WTC11 (cell line): ENCODE results near the gene TRIM65. TPM values are rescaled to one million over a fixed set of nuclear protein-coding genes. Genes with fewer than 3 reads are reported as not detected.

Experiments
- ATAC-seq: fragments of 200-7000 bp; cut with Tn5 transposase; 2 replicates; pipeline ENCODE4 v1.10.0; 2021; ENCODE audit warnings: mild to moderate bottlenecking, moderate library complexity
- CTCF ChIA-PET: fragments of 300-600 bp; sonication (Branson Sonifier 250); formaldehyde crosslinking; loops from one replicate; lab custom pipeline; 2021; ENCODE audit warnings: antibody characterized with exemption; lab: Charles Lee
- POLR2A ChIA-PET: fragments of 350-600 bp; sonication (Branson Sonifier 250); formaldehyde crosslinking; loops from one replicate; lab custom pipeline; 2021; ENCODE audit warnings: antibody characterized with exemption; lab: Charles Lee
- DNase-seq: peaks from one replicate; pipeline ENCODE4 v3.0.0; 2021; ENCODE audit warnings: low spot score
- H3K27ac Mint-ChIP-seq: 2 replicates; pipeline ENCODE4 v1.8.0; 2021; ENCODE audit warnings: mixed read lengths
- H3K27me3 Mint-ChIP-seq: 2 replicates; pipeline ENCODE4 v1.8.0; 2021; ENCODE audit warnings: low read depth, mild to moderate bottlenecking, moderate library complexity, mixed read lengths
- H3K36me3 Mint-ChIP-seq: 2 replicates; pipeline ENCODE4 v1.8.0; 2021; ENCODE audit warnings: mixed read lengths
- H3K4me1 Mint-ChIP-seq: 2 replicates; pipeline ENCODE4 v1.8.0; 2022; ENCODE audit warnings: mixed read lengths
- H3K4me3 Mint-ChIP-seq: 2 replicates; pipeline ENCODE4 v1.8.0; 2021; ENCODE audit warnings: mild to moderate bottlenecking, moderate library complexity, mixed read lengths
- H3K9me3 Mint-ChIP-seq: 2 replicates; pipeline ENCODE4 v1.8.0; 2021; ENCODE audit warnings: mixed read lengths
- ATF1 ChIP-seq: sonication (generic); formaldehyde crosslinking; IDR thresholded peaks from 2 replicates; pipeline ENCODE4 v1.8.1; 2023; ENCODE audit warnings: mild to moderate bottlenecking, moderate library complexity, missing genetic modification reagents
- E2F5 ChIP-seq: sonication (generic); formaldehyde crosslinking; IDR thresholded peaks from 2 replicates; pipeline ENCODE4 v1.8.1; 2022; ENCODE audit warnings: mild to moderate bottlenecking, moderate library complexity, missing genetic modification reagents
- ELF4 ChIP-seq: sonication (generic); formaldehyde crosslinking; IDR thresholded peaks from 2 replicates; pipeline ENCODE4 v1.8.1; 2022; ENCODE audit warnings: low read depth, mild to moderate bottlenecking, moderate library complexity, missing genetic modification reagents
- JAZF1 ChIP-seq: fragments of 250-450 bp; sonication (Bioruptor Pico); IDR thresholded peaks from 2 replicates; pipeline ENCODE4 v1.9.0; 2021; ENCODE audit warnings: moderate library complexity, mild to moderate bottlenecking, inconsistent platforms
- SP1 ChIP-seq: sonication (generic); formaldehyde crosslinking; conservative IDR thresholded peaks from 2 replicates; pipeline ENCODE4 v1.8.1; 2022; ENCODE audit warnings: missing genetic modification reagents
- ZNF121 ChIP-seq: sonication (generic); formaldehyde crosslinking; IDR thresholded peaks from 2 replicates; pipeline ENCODE4 v1.8.0; 2023; ENCODE audit warnings: missing genetic modification reagents
- ZNF232 ChIP-seq: sonication (generic); formaldehyde crosslinking; IDR thresholded peaks from 2 replicates; pipeline ENCODE4 v1.8.0; 2022; ENCODE audit warnings: mild to moderate bottlenecking, missing genetic modification reagents
- ZNF263 ChIP-seq: sonication (generic); formaldehyde crosslinking; IDR thresholded peaks from 2 replicates; pipeline ENCODE4 v1.8.1; 2022; ENCODE audit warnings: low read depth, mild to moderate bottlenecking, moderate library complexity, missing genetic modification reagents
- ZNF396 ChIP-seq: fragments of 250-450 bp; sonication (Bioruptor Pico); IDR thresholded peaks from 2 replicates; pipeline ENCODE4 v1.8.0; 2021; ENCODE audit warnings: mild to moderate bottlenecking, moderate library complexity, borderline replicate concordance
- ZNF532 ChIP-seq: fragments of 250-450 bp; sonication (Bioruptor Pico); IDR thresholded peaks from 2 replicates; pipeline ENCODE4 v1.9.0; 2021; ENCODE audit warnings: mild to moderate bottlenecking, borderline replicate concordance
- total RNA-seq: library from RNA; stranded (reverse); gene quantifications from 3 replicates; pipeline ENCODE4 v1.2.3, GENCODE V29; 2021

The TRIM65 gene
- total RNA-seq, 1 experiment from 2014 or later = 56.4 TPM

- no peak for TF ChIP-seq ATF1
- TF ChIP-seq ELF4 (CRISPR knock-in tag) = no peak
Observed at GRCh38 chr17:75915268-75915667, 18.5 kb upstream of the TRIM65 start (continued).

- POLR2A ChIA-PET = interaction anchor here (0.5 to 1.0 kb wide), 3 partner anchors 17 to 646 kb away, joined by 3 to 6 read pairs (median 4); partner anchors contain the start of gene FBF1
- 0 out of 2 replicates have a peak, but pooled peaks cover 2% of the 10 kb centered on the region for H3K4me1 Mint-ChIP-seq
- DNase-seq (peak; percentile 66), ATAC-seq (peak; percentile 83)
- TF ChIP-seq ZNF232 = no peak
- no peak for TF ChIP-seq ZNF396 (CRISPR knock-in tag)
- TF ChIP-seq ZNF121 (CRISPR knock-in tag) = peak; percentile 98
- TF ChIP-seq ZNF532 = no peak
- H3K27me3 Mint-ChIP-seq = no peaks in the 10 kb centered on the region
- CTCF ChIA-PET = interaction anchor here (0.6 to 7.4 kb wide), 11 partner anchors 9 to 219 kb away, joined by 3 to 53 read pairs (median 4); partner anchors contain the start of genes CDK3 and MRPL38
- H3K36me3 Mint-ChIP-seq = peaks cover 7% of the 10 kb centered on the region
- no peak overlapping the region for H3K4me3 Mint-ChIP-seq
- H3K9me3 Mint-ChIP-seq = no peaks in the 10 kb centered on the region
- H3K27ac Mint-ChIP-seq = peak overlapping the region; percentile 9; the same call in 1 of the 2 replicates
Observed at GRCh38 chr17:75914643-75915267, 18.0 kb upstream of the TRIM65 start.

GRCh38 chr17:75913537-75914210 lies 16.9 kb upstream of the TRIM65 start:
- peaks cover 6% of the 10 kb centered on the region for H3K36me3 Mint-ChIP-seq
- ChIA-PET POLR2A (no interaction called here), CTCF (interaction anchor here (3.2 kb wide), 1 partner anchor 92 kb away, joined by 13 read pairs; no protein-coding TSS in a partner anchor)
- no peak for ATAC-seq
- no peak for DNase-seq
- H3K27me3 Mint-ChIP-seq = no peaks in the 10 kb centered on the region
- H3K4me1 Mint-ChIP-seq = 0 out of 2 replicates have a peak, but pooled peaks cover 2% of the 10 kb centered on the region
- no peaks in the 10 kb centered on the region for H3K9me3 Mint-ChIP-seq
- H3K27ac Mint-ChIP-seq = no peak overlapping the region
- H3K4me3 Mint-ChIP-seq = no peak overlapping the region
- TF ChIP-seq ZNF263 (CRISPR knock-in tag) (no peak), JAZF1 (no peak)
- TF ChIP-seq, all 79 proteins: peak for 0

GRCh38 chr17:75910699-75911098 lies 13.9 kb upstream of the TRIM65 start:
- Mint-ChIP-seq H3K4me3 (no peak overlapping the region), H3K27ac (peak overlapping the region; percentile 70), H3K36me3 (0 out of 2 replicates have a peak, but pooled peaks cover 2% of the 10 kb centered on the region), H3K4me1 (0 out of 2 replicates have a peak, but pooled peaks cover 2% of the 10 kb centered on the region), H3K9me3 (no peaks in the 10 kb centered on the region), H3K27me3 (no peaks in the 10 kb centered on the region)
- POLR2A ChIA-PET = no interaction called here
- TF ChIP-seq E2F5 (CRISPR knock-in tag) (no peak), SP1 (CRISPR knock-in tag) (no peak)
- peak; percentile 92 for ATAC-seq
- peak; percentile 61 for DNase-seq
- CTCF ChIA-PET = interaction anchor here (0.7 to 2.8 kb wide), 14 partner anchors 17 to 369 kb away, joined by 3 to 22 read pairs (median 4); partner anchors contain the start of genes CDK3 and FBF1
